GM21360 (cell line): Measurements from ENCODE around the gene RNU7-1.

ENCODE experiments used
- ATAC-seq: cut with Tn5 transposase; IDR thresholded peaks from one replicate; pipeline ENCODE4 v1.9.1; 2021; ENCODE audit warnings: mild to moderate bottlenecking, moderate library complexity; ENCODE audit not compliant: unreplicated experiment

The RNU7-1 gene

DNA sequence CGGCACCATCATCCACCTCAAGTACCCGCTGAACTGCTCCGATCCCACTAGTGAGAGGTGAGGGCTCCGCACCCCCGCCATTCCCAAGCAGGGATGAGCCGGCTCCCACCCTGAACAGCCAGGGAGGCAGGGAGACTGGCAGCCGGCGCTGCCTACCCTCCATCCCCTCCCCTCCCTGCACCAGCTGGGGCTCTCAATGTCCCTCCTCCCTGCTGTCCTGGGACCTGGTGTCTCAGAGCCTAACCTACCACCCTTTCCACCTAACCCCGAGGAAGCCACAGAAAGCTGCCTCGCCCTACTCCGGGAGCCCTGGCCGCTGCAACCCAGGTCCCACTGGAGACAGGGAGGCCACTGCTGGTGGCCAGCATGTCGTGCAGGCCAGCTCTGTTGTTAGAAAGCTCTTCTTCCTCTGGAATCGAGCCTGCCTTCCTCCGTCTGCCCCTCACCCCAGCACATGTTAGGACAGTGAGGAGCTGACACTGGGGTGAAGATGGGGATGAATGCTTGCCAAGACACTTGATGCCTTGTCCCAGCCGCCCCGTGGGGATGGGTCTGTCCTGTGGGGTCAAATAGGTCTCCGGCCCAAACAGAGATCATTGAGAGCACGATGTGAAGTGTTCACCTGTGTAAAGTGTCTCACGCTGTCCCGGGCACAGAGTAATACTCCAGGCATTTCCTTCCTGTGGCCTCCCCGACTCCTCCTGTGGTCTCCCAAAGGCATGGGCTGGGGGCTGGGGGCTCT lies 8.7 kb downstream of the RNU7-1 start:
- no peak for ATAC-seq

DNA sequence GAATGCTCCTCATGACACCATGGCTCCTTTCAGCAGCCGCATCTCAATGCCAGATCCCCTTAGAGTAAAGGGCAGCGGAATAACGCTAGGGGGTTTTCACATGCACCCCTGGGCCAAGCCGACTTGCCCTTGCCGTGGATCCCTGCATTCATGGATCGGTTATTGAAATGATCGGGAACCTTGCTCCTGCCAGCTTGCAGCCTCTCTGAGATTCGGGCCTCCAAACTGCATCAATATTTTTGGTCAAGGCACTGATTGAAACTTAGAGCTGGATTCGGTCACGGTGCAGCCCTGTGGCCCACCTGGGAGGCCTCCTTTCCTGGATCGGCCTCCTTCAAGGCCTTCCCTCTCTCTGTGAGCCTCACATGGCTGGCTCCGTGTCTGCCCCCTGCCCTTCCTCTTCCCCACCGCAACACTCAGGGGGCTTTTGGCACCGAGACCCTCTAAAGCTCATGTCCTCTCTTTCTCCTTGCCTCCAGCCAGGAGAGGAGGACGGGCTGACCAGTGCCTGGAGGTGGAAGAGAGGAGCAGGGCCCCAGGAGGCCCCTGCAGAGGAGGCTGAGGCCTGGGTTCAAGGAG lies 9.3 kb downstream of the RNU7-1 start:
- no peak for ATAC-seq

DNA sequence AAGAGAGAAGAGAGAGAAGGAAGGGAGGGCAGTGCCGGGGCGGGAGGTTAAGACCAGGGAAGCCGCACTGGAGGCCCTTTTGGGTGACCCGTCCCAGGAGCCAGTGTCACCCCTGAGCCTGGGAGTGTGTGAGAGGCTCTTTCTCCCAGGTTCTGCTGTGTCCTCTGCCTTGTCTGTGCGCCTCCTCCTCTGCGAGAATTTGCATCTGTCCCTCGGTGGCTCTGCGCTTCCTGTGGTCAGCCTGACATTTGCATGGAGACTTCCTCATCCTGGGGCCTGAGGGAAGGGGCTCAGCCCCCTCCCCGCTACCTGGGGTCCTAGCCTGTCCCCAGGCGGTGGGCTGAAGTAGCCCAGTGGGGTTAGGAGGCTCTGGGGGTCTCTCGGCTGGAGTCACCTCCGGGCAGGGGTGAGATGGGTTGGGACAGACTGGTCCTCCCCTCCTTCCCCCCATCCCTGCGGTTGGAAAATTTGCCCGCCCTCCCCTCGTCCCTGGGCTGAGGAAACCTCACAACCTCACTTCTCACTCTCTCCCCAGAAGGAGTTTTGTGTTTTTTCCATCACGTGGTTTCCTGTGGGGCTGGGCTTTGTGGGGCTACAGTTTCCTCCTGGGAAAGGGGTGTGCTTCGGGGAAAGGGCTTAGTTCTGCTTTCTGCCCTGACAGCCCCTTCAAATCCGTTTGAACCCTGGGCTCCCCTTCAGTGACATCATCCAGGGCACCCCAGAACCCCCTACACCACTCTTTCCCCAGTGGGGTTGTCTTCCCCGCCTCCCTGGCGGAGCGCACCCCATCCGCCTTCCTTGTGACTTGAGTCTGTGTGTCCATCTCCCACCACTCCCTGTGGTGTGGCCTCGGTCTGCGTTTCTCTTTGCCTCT lies 10.1 kb downstream of the RNU7-1 start:
- peak; percentile 33 for ATAC-seq

DNA sequence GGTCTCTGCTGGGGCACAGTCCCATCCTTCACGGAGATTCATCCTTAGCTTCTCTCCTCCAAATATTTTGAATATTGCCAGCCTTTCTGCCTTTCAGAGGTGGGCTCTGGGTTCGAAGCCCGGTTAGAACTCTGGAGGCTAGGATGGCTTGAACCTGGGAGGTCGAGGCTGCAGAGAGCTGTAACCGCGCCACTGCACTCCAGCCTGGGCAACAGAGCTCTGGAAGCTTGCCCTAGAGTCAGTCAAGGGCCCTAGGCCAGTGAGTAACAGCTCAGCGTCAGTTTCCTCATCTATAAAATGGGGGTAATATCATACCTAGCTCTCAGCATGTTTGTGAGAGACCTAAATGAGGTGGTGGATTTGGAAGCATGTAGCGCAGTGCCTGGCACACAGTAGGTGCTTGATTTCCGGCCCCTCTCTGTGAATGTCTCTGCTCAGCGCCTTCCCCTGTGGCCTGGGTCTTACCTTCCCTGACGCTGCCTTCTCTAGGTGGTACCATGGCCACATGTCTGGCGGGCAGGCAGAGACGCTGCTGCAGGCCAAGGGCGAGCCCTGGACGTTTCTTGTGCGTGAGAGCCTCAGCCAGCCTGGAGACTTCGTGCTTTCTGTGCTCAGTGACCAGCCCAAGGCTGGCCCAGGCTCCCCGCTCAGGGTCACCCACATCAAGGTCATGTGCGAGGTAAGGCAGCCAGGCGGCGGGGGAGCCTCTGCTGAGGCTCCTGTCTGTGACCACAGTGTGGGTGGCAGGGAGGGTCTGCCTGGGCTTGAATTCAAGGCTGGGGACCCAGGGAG lies 10.9 kb downstream of the RNU7-1 start:
- ATAC-seq, result no peak

DNA sequence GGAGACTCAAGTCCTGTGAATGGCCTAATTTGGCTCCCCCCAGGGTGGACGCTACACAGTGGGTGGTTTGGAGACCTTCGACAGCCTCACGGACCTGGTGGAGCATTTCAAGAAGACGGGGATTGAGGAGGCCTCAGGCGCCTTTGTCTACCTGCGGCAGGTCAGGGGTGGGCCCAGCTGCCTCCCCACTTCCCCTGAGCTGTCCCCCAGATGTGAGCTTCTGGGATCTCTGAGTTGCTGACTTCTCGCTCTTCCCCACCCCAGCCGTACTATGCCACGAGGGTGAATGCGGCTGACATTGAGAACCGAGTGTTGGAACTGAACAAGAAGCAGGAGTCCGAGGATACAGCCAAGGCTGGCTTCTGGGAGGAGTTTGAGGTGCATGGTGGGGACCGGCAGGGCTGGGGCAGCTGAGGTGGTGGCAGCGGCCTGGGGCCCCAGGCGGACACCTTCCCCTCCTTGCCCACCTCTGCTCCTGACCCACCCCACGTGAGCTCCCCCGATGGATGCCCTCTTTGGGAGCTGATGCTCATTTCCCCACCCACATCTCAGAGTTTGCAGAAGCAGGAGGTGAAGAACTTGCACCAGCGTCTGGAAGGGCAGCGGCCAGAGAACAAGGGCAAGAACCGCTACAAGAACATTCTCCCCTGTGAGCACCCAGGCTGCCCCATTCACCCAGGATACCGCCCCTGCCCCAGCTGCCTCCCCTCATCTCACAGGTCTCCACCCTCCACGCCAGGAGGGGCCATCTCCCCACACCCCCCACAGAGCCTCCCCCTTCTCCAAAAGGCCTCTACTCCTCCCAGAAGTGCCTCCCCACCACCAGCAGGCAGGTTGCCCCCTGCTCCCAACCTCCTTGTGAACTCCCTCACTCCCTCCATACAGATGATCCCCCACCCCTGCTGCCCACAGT lies 11.7 kb downstream of the RNU7-1 start:
- no peak for ATAC-seq

DNA sequence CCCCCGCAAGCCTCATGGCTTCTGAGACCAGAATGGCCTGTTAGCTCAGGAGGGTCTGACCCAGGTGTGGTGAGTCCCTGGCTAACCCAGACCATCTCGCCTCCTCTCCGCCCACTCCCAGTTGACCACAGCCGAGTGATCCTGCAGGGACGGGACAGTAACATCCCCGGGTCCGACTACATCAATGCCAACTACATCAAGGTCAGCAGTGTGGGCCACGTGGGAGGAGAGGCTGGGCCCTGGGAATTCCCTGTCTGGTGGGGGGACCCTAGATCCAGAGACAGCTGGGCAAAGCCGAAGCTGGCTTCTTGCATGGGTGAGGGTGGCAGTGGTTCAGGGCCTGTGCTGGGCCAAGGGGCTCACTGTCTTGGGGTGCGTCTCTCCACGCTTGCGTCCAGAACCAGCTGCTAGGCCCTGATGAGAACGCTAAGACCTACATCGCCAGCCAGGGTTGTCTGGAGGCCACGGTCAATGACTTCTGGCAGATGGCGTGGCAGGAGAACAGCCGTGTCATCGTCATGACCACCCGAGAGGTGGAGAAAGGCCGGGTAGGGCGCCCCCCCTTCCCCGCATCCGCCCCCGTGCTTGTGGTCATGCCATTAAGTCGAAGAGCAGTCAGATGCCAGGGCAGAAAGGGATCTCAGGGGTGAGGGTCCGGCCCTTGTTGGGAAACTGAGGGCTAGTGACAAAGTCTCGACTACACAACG lies 12.6 kb downstream of the RNU7-1 start:
- ATAC-seq, result no peak

DNA sequence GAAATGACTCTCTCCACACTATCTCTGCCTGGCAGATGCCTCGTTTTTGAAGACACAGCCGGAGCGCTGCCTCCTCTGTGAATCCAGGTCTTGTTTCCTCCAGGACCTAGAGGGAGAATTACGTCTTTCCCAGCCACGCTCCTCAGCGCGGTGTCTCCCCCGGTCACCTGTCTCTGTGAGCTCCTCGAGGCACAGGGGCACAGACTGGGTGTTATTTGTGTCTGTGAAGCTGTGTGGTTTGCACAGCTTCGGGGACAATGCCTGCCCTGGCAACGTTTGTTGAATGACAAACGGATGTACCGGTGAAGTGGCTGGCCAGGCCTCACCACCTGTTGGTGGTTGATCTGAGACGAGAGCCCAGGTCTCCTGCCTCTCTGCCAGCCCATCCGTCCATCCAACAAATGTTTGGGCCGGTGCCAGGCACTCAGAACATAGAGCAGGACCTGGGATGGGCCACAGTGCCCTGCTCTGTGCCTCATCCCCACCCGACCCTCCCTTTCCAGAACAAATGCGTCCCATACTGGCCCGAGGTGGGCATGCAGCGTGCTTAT lies 13.6 kb downstream of the RNU7-1 start:
- ATAC-seq, result no peak

DNA sequence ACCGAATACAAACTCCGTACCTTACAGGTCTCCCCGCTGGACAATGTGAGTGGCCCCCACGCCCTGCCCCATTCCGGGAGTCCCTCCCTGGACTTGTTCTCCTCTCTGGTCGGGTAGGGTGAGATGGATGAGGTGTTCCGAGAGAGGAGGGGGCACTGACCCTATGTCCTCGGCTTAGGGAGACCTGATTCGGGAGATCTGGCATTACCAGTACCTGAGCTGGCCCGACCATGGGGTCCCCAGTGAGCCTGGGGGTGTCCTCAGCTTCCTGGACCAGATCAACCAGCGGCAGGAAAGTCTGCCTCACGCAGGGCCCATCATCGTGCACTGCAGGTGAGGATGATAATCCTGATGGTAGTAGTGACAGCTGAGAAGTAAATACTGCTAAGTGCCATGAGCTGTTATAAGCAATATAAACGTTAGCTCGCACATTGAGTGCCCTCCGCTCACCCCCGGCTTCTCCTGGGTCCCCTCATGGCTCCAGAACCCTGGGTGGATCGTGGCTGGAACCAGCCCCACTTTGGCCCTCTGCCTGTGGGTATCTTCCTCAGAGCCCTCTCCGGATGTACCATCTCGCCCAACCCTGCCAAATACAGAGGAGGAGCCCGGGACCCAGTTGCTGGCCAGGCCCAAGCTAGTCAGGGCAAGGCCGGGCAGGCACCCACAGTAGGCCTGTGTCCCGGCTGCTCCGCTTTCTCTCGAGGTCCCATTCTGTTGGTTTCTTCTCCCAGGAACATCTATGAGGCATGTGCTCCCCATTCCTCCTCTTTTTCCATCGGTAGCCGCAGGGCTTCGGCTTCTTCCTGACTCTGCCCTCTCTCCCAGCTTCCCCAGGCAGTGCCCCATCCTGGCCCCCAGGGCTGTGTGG lies 14.4 kb downstream of the RNU7-1 start:
- no peak for ATAC-seq

DNA sequence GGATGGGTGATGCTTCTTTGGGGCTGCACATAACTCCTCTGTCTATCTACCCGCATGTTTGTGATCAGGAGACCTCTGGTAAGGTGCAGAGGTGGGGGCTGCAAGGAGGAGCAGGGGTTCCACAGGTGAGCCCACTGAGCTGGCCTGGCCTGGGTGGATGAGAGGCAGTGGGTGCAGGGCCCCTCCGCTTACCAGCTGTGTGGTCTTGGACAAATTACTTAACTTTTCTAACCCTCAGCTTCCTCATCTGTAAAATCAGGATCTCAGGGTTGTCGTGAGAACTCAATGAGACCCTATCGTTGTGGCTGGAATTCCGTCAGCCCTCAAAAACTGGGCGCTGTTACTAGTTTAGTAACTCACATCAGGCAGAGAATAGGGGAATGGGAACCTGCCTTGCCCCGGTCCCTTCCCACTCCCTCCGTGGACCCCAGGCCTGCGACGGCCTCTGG lies 15.0 kb downstream of the RNU7-1 start:
- no peak for ATAC-seq

DNA sequence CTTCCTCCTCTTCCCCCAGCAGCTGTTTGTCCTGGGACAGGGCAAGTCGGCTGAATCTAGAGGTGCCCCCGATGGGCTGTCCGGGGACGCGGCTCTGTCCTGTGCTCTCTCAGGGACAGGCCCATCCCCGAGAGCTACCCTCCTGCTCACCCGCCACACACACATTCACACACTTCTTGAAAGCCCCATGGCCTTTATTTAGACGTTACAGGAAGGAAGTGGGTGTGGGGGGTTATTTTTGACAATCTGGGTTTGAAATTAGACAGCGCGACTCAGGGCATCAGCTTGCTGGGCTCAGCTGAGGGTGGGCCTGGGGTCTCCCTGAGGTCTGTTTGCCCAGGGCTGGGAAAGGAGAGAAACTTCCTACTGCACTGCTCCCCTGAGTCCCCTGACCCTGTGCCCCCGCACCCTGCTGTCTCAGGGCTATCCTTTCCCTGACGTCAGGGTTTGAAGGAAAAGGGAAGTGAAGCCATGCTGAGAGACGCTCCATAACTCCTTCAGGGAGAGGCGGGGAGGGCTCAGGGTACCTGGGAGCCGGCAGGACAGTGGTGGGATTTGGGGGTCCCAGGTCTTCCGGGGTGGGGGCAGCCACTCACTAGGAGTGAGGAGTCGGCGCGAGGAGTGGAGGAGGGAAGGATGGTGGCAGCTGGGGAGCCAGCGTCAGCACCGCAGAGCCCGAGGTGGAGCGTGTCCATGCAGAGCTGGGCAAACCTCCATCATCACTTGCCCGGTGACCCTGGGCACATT lies 15.6 kb downstream of the RNU7-1 start:
- ATAC-seq, result peak; percentile 33

DNA sequence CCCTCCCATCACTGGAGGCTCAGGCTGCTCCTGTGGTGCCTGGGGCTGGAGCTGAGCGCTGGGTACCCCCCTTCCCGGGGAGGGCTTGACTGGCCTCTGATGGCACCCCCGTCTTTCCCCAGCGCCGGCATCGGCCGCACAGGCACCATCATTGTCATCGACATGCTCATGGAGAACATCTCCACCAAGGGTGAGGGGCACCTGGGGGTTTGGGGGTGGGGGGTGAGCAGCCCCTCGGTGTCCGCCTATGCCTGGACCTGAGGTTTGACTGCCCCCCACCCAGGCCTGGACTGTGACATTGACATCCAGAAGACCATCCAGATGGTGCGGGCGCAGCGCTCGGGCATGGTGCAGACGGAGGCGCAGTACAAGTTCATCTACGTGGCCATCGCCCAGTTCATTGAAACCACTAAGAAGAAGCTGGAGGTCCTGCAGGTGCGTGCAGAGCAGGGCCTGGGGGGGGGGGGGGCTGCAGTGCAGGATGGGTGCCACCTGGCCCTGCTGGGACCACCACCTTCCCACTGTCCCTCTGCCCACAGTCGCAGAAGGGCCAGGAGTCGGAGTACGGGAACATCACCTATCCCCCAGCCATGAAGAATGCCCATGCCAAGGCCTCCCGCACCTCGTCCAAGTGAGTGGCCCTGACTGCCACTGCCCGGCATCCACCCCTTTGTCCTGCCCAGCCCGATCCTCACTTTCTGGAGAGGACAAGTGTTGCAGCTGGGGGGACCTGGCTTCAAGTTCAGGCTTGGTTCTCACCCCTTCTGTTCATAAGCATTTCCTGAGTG lies 16.4 kb downstream of the RNU7-1 start:
- no peak for ATAC-seq

DNA sequence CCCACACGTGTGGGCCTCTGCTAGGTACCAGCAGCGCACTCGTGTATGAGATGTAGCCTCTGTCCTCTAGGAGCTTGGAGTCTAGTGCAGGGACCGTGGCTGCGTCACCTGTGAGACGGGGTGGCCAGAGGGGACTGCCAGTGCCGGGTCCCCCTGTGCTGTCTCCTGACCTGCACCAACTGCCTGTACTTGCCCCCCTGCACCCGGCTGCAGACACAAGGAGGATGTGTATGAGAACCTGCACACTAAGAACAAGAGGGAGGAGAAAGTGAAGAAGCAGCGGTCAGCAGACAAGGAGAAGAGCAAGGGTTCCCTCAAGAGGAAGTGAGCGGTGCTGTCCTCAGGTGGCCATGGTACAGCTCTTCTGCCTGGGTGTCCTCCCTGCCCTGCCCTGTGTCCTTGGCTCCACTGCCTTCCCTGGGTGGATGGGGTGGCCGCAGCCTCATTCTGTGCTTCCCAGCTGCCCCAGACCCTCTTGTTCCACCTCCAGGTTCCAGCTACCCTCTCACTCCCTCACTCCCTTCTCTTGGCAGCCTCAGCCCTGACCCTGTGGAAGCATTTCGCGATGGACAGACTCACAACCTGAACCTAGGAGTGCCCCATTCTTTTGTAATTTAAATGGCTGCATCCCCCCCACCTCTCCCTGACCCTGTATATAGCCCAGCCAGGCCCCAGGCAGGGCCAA lies 17.1 kb downstream of the RNU7-1 start:
- ATAC-seq, result no peak

DNA sequence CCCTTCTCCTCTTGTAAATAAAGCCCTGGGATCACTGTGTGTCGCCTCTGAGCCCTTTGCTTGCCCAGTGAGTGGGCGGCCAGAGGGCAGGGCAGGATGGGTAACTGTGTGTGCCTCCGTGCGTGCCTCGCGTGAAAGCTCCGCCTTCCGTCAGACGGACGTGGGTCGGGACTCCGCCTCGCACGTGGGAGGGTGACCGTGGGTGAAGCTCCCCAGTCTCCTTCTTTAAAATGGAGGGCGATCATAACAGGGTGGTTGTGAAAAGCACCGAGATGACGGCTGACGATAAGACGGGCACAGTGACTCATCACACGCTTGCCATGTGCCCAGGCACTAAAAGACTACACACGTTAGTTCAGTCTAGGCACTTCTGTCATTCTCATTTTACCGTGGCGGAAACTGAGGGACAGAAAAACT lies 17.7 kb downstream of the RNU7-1 start:
- no peak for ATAC-seq

DNA sequence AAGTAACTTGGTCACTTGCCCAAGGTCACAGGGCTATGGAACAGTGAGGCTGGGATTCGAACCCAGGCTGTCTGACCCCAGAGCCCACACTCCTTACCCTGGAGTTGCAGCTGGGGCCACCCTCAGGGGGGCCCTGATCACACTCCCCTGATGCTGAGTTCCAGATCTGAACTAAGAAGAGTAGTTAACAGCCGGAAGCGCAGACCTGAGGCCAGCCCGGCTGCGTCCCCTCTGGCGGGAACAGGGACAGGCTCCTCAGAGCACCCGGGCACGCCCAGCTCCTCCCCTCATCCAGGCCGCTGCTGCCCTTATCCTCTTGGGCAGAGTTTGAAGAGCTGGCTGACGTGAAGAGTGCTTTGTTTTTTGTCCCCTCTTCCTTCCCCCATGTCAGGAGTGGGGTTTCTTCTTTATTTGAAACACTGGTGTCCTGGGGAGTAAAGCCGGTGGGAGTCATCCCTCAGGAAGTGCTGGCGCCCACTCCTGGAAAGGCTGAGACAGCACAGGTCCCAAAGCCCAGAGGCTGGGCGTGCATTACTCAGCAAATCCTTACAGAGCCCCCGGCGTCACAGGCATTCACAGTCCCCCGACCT lies 18.2 kb downstream of the RNU7-1 start:
- no peak for ATAC-seq

DNA sequence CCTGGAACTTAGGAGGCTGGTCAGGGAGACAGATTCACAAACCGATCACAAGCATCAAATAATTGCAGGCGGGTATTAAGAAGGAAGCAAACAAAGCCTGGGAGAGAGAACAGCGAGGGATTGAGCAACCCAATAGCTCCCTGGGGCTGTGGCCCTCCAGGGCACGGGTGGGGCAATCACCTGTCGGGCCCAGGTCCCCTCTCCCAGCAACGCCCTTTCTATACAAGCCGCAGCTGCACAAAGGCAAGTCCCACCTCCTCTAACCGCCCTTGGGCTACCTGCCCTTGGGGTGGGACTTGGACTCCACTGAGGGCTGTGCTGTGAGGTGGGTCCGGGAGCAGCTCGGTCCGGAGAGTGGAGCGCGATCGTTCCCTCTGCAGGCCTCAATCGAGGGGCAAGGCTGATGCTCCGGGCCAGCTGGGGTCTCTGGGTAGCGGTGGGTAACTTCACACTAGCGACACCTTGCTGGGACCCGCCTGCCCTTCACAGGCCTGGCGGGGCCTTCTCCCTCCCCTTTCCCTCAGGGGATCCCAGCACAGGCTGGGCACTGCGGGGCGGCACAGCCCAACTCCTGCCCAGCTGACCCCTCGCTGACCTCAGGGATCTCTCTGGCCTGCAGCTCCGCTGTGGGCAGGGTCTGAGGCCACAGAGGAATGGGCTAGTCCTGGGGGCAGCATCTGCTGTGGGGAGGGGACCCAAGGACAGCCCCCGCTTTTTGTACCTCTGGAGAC lies 18.8 kb downstream of the RNU7-1 start:
- no peak for ATAC-seq
